GM19240 (cell line): Measurements from ENCODE around the gene CEP112.

Source experiments
- DNase-seq: peaks from one replicate; pipeline ENCODE4 v3.0.0; 2011; ENCODE audit warnings: low spot score; ENCODE audit not compliant: insufficient read length

The CEP112 gene

DNA sequence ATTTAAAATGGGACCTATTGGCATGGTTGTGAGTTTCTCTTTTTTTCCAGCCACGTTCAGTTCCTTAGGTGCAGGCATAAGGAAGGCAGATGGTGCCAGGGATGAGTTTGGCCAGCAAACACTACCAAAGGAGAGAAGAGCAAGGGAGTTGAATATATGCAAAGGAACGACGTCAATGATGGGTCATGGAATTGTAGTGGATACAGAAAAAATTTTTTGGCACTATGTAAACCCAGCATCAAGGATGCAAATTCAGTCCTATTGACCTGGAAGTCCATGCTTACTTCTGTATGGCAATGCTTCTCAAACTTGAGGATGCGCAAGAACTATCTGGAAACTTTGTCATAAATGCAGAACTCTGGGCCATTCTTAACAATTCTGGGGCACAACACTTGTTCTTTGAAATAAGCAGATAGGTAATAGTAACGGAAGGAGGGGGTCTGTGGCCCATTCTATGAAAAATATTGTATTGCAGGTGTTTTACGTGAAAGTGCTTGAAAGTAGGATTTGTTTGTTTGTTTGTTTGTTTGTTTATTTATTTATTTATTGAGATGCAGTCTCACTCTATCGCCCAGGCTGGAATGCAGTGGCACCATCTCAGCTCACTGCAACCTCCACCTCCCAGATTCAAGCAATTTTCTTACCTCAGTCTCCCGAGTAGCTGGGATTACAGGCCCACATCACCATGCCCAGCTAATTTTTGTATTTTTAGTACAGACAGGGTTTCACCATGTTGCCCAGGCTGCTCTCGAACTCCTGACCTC lies 19.3 kb upstream of the CEP112 start:
- no peak for DNase-seq

- no peak for DNase-seq
These were observed 18.3 kb upstream of the CEP112 start for GRCh38 chr17:66210208-66210574.

- DNase-seq = no peak
These were observed 16.0 kb upstream of the CEP112 start for GRCh38 chr17:66207936-66208335.

GRCh38 chr17:66203274-66204015 lies 11.5 kb upstream of the CEP112 start:
- no peak for DNase-seq

GRCh38 chr17:66200685-66201092 lies 8.8 kb upstream of the CEP112 start:
- no peak for DNase-seq

DNA sequence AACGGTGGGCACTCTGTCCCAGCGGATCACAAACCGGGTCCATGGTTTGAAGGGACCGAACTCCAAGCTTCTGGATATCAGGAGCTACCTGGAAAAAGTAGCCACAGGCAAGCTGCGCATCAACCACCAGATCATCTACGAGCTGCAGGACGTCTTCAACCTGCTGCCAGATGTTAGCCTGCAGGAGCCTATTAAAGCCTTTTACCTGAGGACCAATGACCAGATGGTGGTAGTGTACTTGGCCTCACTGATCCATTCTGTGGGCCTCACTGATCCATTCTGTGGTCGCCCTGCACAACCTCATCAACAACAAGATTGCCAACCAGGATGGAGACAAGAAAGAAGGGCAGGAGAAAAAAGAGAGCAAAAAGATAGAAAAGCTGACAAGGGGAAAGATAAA lies 6.3 kb upstream of the CEP112 start:
- no peak for DNase-seq

- no peak for DNase-seq
These were observed 400 bp upstream of the CEP112 start for GRCh38 chr17:66192378-66192687.

DNA sequence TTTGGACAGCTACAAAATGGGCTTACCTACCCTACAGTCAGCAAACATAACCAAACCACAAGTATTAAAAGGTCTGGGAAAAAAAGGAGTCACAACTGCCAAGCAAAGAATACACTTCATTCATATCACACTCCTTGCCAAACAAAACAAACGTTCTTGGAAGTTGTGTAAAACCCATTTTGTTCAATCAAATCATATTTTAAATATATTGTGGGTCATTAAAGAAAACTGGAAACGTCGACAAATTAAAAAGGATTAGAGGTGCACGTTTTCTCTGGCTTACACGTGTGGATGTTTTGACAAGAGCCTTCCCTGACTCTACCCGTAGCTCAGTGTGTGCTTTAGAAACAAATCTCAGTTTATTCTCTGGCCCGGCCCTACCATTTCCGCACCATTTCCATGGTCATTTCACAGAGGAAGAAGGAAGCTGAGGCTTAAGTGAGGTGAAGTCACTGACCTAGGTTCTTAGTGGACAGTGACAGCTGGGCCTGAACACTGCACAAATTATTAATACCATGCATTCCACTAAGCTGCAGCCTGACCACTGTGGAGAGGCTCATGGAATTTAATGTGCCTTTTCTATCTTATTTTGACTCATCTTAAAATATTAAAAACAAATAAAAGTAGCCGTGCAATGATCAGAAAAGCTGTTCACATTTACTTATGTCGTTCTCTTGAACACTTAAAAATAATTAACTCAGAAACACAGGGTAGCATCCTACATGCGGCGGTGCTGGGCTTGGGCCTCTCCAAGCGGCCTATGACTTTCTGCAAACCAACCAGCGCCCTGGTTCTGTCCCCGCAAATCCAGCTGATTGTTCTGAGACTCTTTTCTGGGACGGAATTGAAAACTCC lies 968 bp downstream of the CEP112 start:
- DNase-seq = no peak

- no peak for DNase-seq
These were observed 4.2 kb downstream of the CEP112 start for GRCh38 chr17:66187718-66188117.

DNA sequence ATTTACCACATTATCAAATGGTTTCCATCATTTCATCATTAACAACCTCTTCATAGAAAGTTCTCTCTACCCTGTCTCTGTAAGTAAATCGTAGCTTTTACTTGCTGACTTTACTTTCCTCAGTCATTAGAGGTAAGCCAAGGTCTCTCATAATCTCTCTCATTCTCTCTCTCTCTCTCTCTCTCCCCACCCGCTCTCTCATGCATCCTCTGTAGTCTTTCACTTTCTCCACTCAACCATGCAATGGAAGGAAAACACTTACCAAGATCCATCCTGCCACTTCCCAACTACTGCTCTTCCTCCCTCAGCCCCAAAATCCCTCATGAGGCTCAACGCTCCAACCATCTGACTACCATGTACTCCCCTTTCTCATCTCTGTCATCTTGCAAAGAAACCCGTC lies 6.1 kb downstream of the CEP112 start:
- DNase-seq = no peak

DNA sequence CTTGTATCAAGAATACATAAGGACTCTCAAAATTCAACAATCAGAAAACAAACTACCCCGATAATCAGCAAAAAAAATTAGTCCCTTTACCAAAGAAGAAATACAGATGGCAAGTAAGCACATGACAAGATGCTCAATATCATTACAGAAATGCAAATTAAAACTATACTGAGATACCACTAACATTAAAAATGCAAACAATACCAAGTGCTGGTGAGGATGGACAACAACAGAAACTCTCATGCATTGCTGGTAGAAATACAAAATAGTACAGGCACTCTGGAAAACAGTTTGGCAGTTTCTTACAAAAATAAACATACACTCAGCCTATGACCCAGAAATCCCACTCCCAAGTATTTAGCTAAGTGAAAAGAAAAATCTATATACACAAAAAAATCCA lies 7.5 kb downstream of the CEP112 start:
- DNase-seq = no peak

DNA sequence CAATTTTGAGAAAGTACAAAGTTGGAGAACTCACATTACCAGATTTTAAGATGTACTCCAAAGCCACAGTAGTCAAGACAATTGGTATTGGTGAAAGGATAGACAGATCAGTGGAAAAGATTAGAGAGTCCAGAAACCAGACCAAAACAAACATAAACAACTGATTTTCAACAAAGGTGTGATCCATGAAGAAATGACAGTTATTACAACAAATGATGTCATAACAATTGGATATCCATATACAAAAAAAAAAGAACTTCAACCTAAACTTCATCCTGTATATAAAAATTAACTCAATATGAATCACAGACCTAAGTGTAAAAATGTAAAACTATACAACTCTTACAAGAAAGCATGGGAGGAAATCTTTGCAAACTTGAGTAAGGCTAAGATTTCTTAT lies 8.4 kb downstream of the CEP112 start:
- DNase-seq = no peak

DNA sequence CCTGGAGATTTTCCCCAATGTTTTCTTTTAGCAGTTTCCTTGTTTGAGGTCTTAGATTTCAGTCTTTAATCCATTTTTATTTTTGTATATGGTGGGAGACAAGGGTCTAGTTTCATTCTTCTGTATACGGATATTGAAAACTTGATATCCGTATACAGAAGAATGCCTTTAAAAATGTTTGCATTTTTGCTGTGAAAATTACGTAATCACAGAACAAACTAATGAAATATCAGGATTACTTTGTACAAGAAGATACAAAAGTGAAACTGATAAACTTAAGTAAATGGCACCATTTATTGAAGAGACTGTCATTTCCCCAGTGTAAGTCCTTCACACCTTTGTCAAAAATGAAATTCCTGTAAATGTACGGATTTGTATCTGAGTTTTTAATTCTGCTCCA lies 13.3 kb downstream of the CEP112 start:
- no peak for DNase-seq

DNA sequence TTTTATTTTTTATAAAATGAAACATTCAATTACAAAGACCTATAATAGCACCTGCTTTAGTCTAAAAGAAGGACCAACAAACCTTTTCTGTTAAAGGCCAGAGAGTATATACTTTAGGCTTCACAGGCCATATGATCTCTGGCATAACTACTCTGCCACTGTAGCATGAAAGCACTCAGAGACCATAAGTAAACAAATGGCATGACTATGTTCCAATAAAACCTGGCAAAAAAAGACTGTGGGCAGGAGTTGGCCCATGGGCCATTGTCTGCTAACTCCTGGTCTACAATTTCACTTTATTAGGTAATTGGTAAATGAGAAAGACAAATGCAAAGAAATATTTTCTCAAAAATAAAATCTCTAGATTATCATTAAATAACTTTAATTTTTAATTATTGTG lies 14.9 kb downstream of the CEP112 start:
- DNase-seq = no peak

- no peak for DNase-seq
These were observed 16.0 kb downstream of the CEP112 start for GRCh38 chr17:66175892-66176291.

DNA sequence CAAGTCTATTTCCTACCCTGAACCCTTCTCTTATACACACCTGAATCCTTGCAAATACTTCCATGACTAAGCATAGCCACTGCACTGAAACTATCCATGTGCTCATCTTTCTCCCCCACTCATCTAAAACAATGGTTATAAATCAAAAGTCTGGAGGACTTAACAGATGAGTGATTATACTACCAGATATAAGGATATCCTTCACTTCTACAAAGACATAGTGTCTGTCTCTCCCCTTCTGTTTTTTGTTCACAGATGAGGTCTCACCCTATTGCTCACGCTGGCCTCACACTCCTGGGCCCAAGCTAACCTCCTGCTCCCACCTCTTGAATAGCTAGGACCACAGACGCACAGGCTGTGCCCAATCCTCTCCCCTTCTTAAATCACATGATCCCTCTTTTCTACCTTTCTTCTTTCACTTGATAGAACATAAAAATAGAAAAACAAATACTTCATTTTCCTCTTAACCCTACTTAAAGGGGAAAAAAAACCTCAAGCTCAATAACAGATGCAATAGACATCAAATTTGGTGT lies 19.2 kb downstream of the CEP112 start:
- DNase-seq = no peak

- DNase-seq = no peak
These were observed 19.8 kb downstream of the CEP112 start for GRCh38 chr17:66172144-66172543.

DNA sequence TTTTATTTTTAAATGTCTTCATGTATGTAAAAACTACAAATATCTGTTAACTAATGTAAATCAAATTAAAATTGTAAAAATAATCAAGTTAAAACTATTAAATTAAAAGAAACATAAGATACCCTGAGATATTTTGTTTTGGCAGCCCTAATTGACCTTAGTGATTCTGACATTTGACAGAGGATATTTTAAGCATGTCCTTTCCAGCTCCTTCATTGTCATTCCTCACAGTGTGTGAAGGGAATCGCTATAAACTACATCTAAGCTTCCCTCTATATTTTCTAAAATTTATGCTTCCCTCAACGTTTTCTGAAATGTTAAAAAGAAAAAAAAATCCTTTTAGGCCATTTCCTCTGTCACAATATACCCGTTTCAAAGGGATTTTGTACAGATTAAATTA lies 20.2 kb downstream of the CEP112 start:
- no peak for DNase-seq

- no peak for DNase-seq
These were observed 20.8 kb downstream of the CEP112 start for GRCh38 chr17:66171172-66171571.

GRCh38 chr17:66169839-66170238 lies 22.1 kb downstream of the CEP112 start:
- no peak for DNase-seq

DNA sequence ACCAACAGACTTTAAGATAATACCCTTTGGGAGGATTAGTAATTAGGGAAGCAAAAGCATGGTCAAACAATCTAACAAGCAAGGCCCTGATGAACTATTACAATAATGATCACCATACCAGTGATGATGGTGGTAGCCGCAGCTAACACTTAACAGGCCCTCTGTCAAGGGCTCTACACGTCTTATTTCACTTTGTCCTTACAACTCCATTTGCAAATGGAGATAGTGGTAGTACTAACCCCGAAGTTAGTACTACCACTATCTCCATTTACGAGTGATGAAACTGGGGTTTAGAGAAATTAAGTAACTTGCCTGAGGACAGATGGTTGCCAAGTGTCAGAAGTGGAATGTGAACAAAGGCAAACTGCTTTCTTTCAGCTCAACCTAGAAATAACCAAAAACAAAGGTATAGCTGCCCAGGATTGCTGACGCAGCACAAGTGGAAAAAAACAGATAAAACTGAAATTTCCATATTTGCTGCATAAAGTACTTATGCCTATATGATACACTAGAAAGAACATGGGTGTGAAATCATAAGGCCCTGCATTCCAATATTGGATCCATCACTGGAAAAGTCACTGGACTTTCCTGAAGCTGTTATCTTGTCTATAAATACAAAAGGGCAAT lies 24.6 kb downstream of the CEP112 start:
- DNase-seq = no peak
